ENCODE measurements around the gene BPIFB2. TPM values are rescaled to one million over a fixed set of nuclear protein-coding genes. Genes with fewer than 3 reads are reported as not detected.

BPIFB2 gene
- polyA plus RNA-seq, 3 donors: not detected

DNA sequence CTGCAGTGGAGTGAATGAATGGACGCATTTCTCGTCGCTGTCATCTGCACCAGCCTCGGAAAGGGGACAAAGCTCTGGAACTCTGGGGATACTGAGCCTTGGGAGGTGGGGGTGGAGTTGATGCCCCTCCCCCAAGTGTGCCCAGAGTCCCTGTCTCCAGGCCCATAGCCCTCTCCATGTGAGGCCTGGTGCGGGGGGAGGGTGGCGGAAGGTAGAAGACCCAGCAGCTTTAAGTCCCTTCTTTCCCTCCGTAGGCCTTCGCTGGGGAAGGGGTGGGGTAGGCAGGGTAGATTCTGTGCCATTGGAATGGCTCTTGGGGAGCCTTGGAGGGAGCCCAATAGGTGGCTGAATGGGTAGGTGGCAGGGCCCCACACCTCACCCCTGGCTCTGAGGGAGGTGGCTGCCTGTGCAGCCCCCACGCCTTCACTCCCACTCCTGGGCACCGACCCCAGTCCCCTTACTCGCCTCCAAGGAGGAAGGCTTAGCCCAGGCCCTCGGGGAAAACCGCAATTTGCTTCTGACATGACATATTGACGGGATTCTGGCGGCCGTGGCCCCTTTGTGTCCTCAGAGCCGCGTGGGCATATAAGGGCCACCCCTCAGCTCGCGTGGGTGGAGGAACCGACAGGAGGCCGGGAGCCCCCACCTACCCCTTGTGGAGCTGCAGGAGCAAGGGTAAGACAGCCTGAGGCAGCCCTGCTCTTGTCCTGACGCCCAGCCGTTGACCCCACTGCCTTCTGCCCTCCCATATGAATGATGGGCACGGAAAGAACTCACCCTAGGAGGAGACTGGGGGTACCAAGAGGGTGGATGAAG, 46.0 kb downstream of the BPIFB2 start, which contains the start of gene BPIFB3:
TSS of gene BPIFB3 (plus strand) at position 613 of the 816 bp plus-strand sequence. CDS start 1,533 bp downstream, outside the sequence.
- Histone ChIP-seq H4K20me1 (ENCODE audit: insufficient read depth, low read length) (no peaks in the 10 kb centered on the region), H3K4me1 (ENCODE audit: control insufficient read depth in 1 of 2, insufficient read depth in 2 of 2, low read length in 2 of 2) (no peaks in the 10 kb centered on the region), H3K9me3 (replicated peaks in 1 of 2; ENCODE audit: control insufficient read depth in 1 of 2, insufficient read depth in 1 of 2, low read length in 2 of 2) (no peaks in the 10 kb centered on the region), H2AFZ (ENCODE audit: insufficient read depth, low read depth, low read length, poor library complexity, severe bottlenecking) (no peak within 1 kb of the TSS), H3K27me3 (ENCODE audit: control insufficient read depth in 2 of 2, insufficient read depth in 2 of 2, low read length in 2 of 2) (no peaks in the 10 kb centered on the region), H3K36me3 (replicated peaks in 1 of 2; ENCODE audit: control insufficient read depth in 1 of 2, insufficient read depth in 2 of 2, low read length in 2 of 2) (no peaks in the 10 kb centered on the region), H3K27ac (ENCODE audit: low read depth in 1 of 2, low read length in 2 of 2) (no peak within 1 kb of the TSS), H3K4me2 (replicated peaks; ENCODE audit: extremely low read depth, low read length, poor library complexity, severe bottlenecking) (no peak within 1 kb of the TSS), H3K9ac (ENCODE audit: insufficient read depth, low read length, poor library complexity, severe bottlenecking) (no peak within 1 kb of the TSS), H3K4me3 (replicated peaks in 1 of 3; ENCODE audit: low read depth in 2 of 3, low read length in 3 of 3) (no peak within 1 kb of the TSS), H3K79me2 (ENCODE audit: insufficient read depth, low read length) (no peaks in the 10 kb centered on the region)
- no peak within 1 kb of the TSS for H3K4me3 Mint-ChIP-seq
- intact Hi-C loops (cut with micrococcal nuclease): no loop called here
- DNase-seq: no peak
- H3K4me1 Mint-ChIP-seq: no peaks in the 10 kb centered on the region
- TF ChIP-seq, protein P1, sequence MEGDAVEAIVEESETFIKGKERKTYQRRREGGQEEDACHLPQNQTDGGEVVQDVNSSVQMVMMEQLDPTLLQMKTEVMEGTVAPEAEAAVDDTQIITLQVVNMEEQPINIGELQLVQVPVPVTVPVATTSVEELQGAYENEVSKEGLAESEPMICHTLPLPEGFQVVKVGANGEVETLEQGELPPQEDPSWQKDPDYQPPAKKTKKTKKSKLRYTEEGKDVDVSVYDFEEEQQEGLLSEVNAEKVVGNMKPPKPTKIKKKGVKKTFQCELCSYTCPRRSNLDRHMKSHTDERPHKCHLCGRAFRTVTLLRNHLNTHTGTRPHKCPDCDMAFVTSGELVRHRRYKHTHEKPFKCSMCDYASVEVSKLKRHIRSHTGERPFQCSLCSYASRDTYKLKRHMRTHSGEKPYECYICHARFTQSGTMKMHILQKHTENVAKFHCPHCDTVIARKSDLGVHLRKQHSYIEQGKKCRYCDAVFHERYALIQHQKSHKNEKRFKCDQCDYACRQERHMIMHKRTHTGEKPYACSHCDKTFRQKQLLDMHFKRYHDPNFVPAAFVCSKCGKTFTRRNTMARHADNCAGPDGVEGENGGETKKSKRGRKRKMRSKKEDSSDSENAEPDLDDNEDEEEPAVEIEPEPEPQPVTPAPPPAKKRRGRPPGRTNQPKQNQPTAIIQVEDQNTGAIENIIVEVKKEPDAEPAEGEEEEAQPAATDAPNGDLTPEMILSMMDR (IDR thresholded peaks at IDR 0.05): no peak
- WGBS (ENCODE audit: insufficient coverage): 93% methylated on average over 15 of the region's 25 CpGs
- no peak within 1 kb of the TSS for H3K27ac Mint-ChIP-seq
- H3K36me3 Mint-ChIP-seq: no peaks in the 10 kb centered on the region
- peaks cover 0 to 2% (median 1%) of the 10 kb centered on the region in 3 donors for H3K27me3 Mint-ChIP-seq (ENCODE audit: low read depth in 3 of 3)
- peaks cover 0 to 2% (median 0%) of the 10 kb centered on the region in 7 donors for H3K9me3 Mint-ChIP-seq

DNA sequence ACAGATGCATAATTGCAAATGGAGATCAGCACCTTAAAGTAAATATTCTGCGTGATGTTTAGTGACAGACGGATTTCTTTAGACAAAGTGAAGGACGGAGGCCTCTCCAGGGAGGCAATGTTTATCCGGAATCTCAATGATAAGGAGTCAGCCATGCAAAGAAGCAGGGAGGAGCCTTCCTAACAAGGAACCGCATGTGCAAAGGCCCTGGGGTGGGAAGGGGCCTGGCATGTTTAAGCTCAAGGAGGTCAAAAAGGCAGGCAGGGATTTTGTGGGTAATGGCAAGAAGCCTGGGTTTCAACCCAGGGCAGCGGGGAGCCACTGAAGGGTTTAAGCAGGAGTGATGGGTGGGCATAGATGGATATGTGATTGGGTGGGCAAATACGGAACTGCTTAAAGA, 46.9 kb downstream of the BPIFB2 start:
- H3K27me3 ChIP-seq (ENCODE audit: control insufficient read depth in 2 of 2, insufficient read depth in 2 of 2, low read length in 2 of 2): no peaks in the 10 kb centered on the region
- Mint-ChIP-seq H3K27me3 (ENCODE audit: low read depth in 3 of 3) (peaks cover 1 to 4% (median 3%) of the 10 kb centered on the region in 3 donors), H3K27ac (no peak overlapping the region), H3K4me1 (no peaks in the 10 kb centered on the region), H3K4me3 (no peak overlapping the region), H3K36me3 (no peaks in the 10 kb centered on the region), H3K9me3 (peaks cover 0 to 2% (median 0%) of the 10 kb centered on the region in 7 donors)
- H3K4me2 ChIP-seq (replicated peaks; ENCODE audit: extremely low read depth, low read length, poor library complexity, severe bottlenecking): no peak overlapping the region
- 83% methylated on average over 3 of the region's 7 CpGs for WGBS (ENCODE audit: insufficient coverage)
- H3K9ac ChIP-seq (ENCODE audit: insufficient read depth, low read length, poor library complexity, severe bottlenecking): no peak overlapping the region
- TF ChIP-seq, protein P1 (IDR thresholded peaks at IDR 0.05): no peak
- no peaks in the 10 kb centered on the region for H3K36me3 ChIP-seq (replicated peaks in 1 of 2; ENCODE audit: control insufficient read depth in 1 of 2, insufficient read depth in 2 of 2, low read length in 2 of 2)
- no peaks in the 10 kb centered on the region for H3K79me2 ChIP-seq (ENCODE audit: insufficient read depth, low read length)
- no peak overlapping the region for H3K27ac ChIP-seq (ENCODE audit: low read depth in 1 of 2, low read length in 2 of 2)
- no peak for DNase-seq
- no peaks in the 10 kb centered on the region for H3K9me3 ChIP-seq (replicated peaks in 1 of 2; ENCODE audit: control insufficient read depth in 1 of 2, insufficient read depth in 1 of 2, low read length in 2 of 2)
- H2AFZ ChIP-seq (ENCODE audit: insufficient read depth, low read depth, low read length, poor library complexity, severe bottlenecking): no peak overlapping the region
- intact Hi-C loops (cut with micrococcal nuclease): no loop called here
- no peak overlapping the region for H3K4me3 ChIP-seq (replicated peaks in 1 of 3; ENCODE audit: low read depth in 2 of 3, low read length in 3 of 3)
- no peaks in the 10 kb centered on the region for H3K4me1 ChIP-seq (ENCODE audit: control insufficient read depth in 1 of 2, insufficient read depth in 2 of 2, low read length in 2 of 2)
- H4K20me1 ChIP-seq (ENCODE audit: insufficient read depth, low read length): no peaks in the 10 kb centered on the region

All from CD14-positive monocyte (primary cell).